Activated CD8-positive, alpha-beta memory T cell treated with anti-CD3 and anti-CD28 coated beads for 4 hours (primary cell): Measurements from ENCODE around the gene BZW1.
A peak's percentile ranks its signal among the peaks of the same experiment; 100 is the strongest.

ENCODE experiments used
- DNase-seq, 2 donors: peaks; one replicate each; pipeline ENCODE4 v3.0.0-alpha.2; 2020; ENCODE audit warnings: low read depth in 2 of 2

The BZW1 gene

DNA sequence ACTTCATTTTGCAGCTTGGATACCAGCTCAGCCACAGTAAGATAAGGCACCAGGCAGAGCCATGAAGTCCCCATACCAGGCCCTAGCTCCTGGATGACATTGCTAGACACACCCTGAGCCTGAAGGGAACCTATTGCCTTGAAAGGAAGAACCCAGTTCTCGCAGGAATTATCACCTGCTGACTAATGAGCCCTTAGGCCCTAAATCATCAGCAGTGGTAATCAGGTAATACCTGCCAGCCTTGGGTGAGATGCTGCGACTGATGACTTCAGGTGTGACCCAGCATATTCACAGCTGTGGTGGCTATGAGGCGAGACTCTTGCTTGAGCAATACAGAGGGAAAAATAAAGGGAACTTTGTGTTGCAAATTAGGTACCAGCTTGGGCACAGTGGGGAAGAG lies 27.8 kb downstream of the BZW1 start:
- DNase-seq = no peak

DNA sequence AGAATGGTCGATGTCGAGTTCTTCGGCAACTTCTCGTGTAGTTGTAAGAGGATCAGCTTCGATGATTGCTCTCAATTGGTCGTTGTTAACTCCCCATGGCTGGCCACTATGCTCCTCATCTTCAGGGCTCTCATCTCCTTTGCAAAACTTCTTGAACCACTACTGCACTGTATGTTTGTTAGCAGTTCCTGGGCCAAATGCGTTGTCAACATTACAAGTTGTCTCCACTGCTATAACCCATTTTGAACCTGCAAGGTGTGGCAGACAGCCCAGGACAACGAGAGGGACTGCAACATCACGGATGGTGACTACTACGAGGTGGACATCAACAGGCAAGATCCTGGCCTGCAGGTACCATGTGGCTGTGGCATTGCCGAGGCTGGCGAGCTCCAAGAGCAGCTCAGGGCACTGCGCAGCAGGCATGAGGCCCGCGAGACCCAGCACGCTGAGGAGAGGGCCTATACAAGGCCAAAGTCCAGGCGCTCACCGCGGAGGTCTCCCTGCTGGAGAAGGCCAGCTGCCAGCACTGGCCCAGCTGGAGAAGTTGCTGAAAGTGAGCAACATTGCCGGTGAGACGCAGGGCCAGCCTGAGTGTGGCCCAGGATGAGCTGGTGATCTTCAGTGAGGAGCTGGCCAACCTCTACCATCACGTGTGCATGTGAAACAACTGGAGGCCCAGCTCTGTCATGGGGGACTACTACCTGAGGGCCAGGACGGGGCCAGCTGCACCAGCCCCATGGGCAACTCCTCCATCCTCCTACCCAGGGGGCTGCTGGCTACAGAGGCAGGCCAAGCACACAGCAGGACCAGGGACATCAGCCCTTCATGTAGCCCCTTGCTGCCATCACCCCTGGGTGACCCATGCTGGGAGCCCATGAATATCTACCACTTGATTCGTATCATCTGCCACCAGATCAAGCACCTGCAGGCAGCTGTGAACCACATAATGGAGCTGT lies 32.6 kb downstream of the BZW1 start:
- DNase-seq = no peak

DNA sequence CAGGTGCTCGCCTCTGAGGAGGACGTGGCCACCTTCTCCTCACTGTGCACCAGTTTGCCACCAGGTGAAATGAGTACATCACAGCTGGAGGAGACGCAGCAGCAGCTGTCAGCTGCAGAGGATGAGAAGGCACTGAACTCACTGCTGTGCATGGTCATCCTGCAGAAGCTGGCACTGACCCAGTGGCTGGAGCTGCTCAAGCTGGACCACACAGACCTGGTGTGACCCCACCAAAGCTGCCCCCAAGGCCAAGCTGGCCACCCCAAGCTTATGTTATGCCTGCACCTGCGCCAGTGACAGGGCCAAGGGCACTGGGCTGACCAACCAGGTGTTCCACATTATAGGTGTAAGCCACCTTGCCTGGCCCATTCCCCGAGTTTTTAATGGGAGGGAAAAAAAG lies 33.5 kb downstream of the BZW1 start:
- no peak for DNase-seq

DNA sequence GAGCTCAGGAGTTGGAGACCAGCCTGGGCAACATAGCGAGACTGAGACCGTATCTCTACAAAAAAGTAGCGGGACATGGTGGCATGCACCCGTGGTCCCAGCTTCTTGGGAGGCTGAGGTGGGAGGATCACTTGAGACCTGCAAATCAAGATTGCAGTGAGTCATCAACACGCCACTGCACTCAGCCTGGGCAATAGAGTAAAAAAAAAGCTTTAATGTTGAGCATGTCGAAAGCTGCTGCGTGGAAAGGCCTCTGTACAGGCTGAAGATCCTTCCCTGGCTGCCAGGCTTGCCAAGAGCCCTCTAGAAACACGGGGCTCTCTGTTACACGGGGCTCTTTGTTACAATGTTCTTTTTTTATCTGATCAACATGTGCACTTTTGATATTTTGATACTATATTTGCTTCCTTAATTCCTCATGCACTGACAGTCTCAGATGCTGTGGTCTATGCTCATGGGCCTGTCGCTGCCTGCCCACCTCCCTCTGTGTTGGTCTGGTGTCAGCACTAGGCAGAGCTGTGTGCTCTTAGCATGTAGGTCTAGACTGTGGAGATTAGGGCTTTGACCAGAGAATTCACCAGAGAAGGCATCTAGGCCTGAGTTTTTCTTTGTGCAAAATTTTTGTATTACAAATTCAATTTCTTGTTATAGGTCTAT lies 34.1 kb downstream of the BZW1 start:
- DNase-seq = no peak

DNA sequence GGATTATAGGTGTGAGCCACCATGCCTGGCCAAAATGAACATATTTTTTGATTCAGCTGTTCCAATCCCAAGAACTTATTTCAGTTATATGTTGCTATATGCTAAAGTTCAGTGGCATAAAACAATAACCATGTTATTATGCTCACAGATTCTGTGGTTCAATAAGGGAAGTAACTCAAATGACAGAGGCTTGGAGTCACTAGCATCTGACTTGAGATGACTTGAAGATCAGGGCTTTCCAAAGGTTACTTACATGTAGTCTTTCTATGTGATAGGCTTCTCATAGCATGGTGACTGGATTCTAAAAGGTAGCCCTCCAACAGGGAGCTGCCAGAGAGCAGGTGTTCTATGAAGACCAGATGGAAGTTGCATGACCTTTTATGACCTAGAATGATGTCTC lies 35.6 kb downstream of the BZW1 start:
- DNase-seq = no peak

DNA sequence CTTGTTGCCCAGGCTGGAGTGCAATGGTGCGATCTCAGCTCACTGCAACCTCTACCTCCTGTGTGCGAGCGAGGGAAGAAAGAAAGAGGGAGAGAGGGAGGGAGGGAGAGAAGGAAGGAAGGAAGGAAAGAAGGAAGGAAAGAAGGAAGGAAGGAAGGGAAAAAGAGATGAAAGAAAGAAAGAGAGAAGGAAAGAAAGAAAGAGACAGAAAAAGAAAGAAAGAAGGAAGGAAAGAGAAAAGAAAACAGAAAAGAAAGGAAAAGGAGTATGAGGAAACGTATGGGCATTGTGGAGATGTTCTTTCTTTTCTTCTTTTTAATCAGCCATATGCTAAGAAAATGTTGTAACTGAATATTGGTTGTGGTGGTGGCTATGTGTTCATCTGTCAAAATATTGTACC lies 36.2 kb downstream of the BZW1 start:
- no peak for DNase-seq

DNA sequence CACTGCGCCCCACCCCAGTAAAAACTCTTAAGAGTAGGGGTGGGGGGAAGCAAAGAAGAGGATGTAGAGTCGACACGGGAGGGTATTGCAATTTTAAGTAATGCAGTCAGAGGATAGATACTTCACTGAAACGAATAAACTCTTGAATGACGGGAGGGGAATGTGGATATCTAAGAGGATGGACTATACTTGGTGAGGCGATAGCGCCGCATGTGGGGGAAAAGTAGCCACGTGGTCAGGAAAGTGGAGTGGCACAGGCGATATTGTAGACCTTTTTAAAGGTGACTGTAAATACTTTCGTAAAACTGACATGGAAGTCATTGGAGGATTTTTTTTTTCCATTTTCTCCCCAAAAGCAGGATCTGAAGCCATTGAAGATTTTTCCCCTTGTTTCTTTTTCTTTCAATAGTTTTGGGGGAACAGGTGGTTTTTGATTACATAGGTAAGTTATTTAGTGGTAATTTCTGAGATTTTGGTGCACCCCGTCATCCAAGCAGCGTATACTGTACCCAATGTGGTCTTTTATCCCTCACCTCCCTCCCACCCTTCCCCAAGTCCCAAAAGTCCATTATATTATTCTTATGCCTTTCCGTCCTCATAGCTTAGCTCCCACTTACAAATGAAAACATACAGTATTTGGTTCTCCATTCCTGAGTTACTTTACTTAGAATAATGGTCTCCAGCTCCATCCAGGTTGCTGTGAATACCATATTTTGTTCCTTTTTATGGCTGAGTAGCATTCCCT lies 39.0 kb downstream of the BZW1 start:
- DNase-seq = no peak

DNA sequence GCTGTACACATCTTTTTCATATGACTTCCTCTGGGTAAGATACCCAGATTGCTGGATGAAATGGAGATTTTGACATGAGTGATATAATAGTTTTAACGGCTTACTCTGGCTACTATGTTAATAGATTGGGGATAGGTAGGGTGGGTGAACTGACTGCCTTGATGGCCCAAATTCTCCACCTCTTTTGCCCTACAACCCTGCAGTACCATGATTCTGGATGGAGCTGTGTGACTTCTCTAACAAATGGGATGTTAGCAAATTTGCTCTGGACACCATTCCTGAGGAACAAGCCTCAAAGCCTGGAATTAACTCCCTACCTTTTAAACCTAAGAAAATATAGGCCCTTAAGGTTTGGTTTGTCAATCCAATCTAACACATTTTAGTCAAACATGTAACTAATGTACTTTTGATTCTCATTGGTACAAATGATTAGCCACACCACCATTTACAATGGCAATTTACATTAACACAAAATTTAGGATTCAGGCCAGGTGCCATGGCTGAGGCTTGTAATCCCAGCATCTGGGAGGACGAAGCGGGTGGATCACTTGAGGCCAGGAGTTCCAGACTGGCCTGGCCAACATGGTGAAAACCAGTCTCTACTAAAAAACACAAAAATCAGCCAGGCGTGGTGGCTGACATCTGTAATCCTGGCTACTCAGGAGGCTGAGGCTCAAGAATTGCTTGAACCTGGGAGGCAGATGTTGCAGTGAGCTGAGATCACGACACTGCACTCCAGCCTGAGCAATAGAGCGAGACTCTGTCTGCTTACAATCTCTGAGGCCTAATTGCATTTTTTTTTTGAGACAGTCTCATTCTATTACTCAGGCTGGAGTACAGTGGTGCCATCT lies 39.9 kb downstream of the BZW1 start:
- DNase-seq = no peak

DNA sequence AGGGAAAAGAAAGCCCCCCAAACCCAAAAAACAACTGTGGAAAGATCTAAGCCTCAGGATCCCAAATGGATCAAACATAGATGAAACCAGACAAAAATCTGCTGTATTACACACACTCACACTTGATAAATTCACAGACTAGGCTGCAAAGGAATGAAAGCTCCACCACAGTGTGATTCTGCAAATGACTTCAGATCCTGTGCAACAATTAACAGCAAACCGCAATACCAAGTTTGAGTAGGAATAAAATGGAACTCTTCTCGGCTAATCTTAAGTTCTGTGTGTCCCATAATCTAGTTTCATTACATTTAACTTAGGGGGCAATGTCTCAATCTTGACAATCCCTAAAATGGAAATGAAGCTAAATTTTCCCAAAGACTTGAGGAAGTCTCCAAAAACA lies 40.9 kb downstream of the BZW1 start:
- DNase-seq = no peak

DNA sequence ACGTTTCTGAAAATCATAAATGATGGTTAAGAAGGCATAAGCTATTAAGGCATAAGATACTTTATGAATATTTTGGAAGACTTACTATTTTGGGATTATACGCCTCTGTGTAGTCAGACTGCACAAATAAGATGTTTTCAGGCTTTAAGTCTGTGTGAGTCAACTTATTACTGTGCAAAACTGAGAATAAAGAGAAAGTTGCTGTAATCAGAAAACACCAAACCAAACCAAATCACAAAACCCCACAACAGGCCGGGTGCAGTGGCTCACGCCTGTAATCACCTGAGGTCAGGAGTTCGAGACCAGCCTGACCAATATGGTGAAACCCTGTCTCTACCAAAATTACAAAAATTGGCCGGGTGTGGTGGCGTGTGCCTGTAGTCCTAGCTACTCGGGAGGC lies 45.1 kb downstream of the BZW1 start:
- no peak for DNase-seq

DNA sequence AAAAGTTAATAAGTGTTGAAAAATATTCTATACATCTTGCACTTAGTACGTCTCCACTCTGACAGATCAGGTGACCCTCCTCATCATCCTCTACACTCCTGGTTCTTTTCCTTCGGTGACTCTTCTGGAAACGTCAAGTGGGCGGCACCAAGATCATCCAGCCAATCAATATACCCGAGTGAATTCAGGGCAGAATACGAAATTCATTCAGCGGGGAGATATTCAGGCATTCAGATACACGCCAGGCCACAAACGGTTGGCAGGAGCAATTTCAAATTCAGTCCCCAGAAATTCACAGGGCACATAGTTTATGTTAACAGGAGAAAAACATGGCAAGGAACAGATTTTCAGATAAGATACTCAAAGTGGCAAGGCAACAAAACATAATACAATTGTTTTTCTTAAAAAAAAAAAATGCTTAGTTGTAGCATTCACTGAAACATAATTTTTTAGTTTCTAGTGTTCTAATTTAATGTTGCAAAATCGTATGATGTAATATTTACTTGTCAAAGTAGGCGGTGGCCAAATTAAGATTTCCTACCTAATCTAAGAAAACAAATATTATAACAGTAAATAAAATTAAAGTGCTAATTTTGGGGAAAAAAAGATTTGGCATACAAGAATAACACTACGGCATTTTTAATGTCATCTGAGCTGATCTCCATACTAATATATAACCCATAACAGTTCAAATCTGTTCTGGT lies 48.5 kb downstream of the BZW1 start:
- DNase-seq = no peak

DNA sequence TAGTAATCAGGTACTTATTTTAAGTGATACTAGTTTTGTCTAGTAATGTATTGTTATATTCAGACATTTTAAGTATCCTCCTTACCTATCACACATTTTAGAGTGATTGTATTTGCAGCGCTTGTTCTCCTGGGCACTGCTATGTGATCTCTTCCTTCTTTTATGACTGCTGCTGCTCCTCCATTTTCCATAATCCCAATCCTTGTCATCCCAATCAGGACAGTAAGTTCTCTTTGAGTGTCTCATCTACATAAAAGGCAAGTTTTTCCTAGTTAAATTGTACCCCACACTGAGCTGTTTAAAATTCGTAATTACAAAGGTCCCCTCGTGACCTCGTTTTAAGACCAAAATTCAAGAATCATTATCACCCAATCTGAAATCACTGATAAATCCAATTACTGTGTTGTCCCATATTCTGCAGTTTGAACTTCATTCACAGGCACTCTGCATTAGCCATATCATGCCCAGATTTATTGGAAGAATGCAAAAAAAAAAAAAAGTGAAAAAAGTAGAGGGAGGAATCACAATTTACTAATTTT lies 50.0 kb downstream of the BZW1 start:
- DNase-seq = no peak

DNA sequence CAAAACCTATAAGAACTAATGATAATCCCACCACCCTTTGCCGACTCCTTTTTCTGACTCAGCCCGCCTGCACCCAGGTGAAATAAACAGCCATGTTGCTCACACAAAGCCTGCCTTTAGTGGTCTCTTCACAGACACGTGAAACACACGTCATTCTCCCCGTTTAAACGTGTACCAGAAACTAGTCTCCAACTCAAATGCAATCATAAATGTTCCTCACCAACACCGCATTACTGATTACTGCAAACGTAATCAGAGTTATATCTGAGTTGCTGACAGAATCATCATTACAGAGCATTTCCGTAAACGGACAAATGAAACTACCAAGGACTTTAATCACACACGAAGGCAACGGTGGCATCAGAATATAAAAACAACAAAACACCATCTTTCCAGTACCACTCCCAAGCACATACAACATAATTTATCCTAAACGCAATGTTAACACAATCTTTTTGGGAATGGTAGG lies 50.9 kb downstream of the BZW1 start:
- DNase-seq = peak; percentile 34 to 55

DNA sequence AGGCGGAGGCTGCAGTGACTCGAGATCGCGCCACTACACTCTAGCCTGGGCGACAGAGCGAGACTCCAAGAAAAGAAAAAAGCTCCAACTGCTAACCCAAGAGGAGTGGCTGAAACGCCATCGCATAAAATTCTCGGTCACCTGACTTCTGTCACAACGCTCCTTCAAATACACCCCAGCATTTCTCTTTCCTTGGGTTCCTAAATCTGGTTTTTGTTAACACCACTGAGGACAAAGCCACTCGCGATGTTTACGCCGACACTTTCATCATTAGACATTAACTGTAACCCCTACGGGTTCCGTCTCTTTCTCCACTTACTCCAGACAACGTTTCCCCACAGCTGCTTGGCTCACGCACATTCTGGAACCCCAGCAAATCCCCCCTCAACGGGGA lies 52.1 kb downstream of the BZW1 start:
- DNase-seq = no peak

DNA sequence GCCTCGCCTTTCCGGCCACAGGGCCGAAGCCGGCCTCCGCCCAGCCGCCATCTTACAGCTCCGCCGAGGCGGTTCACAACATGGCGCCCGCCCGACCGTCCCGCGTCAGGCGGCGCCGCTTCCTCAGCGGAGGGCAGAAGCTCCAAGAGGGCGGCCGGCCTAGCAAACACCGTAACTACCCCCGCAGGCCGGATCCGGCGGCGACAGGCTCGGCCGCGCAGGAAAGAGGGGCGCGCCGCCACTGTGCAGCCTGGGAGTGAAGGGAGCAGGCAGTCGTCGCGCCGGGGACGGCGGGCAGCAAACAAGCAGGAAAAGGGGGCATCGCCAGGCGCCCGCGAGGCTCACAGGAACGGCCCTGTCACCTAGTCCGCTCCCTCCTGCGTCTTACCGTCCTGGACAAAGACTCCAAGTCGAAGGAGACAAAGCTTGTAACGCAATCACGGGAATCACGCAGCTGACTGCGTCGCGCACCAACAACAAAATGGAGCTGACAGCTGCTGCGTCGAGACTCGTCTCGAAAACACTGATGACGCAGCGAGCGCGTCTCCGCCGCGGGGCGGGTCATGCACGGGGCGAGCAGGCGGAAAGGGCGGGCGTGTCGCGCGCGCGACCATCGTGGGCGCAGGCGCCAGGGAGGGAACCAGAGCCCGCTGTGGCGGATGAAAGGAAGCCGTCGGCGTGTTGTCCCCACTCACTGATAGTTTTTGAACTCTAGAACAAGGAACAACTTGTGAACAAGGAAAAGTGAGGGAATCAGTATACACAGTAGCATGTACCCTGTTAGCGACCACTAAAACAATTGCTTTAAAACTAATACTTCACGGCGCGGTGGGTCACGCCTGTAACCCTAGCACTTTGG lies 52.7 kb downstream of the BZW1 start, which contains the start of gene CLK1:
CLK1 (minus strand) TSS at position 483 of the 859 bp plus-strand sequence. CDS start 2,796 bp downstream, outside the sequence.
- peak; percentile 94 to 96 for DNase-seq

DNA sequence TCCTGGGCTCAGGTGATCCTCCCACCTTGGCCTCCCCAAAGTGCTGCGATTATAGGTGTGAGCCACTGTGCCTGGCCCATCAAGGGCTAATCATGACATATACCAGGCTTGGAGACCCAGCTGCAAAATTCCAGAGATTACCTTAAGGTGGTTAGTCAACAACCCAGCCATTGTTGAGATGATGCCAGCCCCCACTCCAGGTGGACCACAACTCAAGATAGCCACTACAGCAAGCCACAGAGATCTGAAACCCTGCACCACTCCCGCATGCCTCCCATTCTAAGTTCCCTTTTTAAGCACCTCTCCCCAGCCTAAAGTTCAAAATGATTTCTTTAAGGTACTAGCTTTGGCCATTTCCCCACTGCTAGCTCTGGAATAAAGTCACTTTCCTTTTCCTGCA lies 57.3 kb downstream of the BZW1 start:
- DNase-seq = no peak

DNA sequence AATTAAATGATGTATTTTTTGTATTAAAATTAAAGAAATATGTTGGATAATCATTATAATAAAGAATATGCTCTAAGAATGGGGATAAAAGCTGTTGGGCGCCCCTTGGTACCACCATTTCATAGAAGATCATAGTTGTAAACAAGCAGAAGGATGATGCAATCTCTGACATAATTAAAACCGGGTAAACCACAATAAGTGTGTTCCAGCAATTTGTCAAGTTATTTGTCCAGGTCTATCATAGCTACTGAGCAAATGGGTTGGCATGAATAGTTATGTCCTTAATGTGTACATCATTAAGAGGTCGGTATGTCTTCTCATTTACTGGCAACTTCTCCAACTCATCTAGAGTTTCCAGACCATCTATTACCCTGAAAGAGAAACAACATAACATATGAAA lies 59.4 kb downstream of the BZW1 start:
- no peak for DNase-seq

DNA sequence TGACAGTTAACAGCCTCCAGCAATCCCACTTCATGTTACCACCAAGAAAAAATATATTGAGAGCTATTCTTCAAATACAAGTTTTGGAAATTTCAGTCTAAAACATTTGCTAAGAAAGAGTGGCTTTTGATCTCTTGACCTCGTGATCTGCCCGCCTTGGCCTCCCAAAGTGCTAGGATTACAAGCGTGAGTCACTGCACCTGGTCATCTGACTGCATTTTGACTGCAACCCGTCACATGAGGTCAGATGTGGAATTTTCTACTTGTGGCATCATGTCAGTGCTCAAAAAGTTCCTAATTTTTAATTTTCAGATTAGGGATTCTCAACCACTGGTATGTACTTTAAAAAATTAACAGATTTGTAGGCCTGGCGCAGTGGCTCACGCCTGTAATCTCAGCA lies 61.9 kb downstream of the BZW1 start:
- no peak for DNase-seq
